Measurements from ENCODE around the gene TBC1D10A.

The TBC1D10A gene

DNA sequence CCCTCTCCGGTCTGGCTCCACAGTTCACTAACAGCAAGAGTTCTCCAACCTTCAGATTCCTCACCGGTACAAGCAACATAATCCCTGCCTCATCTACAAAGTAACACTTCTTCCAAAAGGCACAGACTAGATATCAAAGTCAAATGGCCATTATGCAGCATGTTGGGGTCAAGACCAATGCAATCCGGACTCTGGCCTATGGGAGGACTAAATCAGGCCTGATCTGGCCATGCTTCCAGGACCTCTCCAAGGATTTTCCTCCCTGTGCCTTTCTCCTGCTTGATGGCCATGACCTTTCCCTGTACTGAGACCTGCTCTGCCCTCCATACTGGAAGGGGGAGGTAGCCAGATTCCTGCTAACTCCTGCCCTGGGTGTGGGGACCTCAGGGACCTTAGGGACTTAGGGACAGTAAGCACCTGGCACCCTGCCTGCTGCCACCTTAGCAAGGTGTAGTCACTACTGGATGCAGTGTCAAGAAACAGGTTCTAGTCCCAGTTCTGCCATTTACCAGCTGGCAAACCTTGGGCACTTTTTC lies 6.7 kb downstream of the TBC1D10A start:
- no peak for DNase-seq

GRCh38 chr22:30318799-30319419 lies 7.8 kb downstream of the TBC1D10A start:
- no peak for DNase-seq

DNA sequence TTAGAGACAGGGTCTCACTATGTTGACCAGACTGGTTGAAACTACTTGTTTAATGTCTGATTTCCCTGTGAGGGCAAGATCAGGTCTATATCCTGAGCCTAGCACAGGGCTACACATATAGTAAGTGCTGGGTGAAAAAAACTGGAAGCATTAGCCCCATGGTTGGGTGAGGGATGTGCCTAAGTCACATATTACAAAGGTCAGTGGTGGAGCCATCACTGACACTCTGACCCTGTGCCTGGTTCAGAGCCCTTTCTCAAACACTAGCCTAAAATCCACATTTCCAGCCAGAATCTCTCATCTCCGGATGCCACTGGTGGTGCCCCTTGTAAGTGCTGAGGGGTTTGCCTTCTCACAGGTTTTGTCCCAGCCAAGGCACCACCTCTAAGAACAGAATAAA lies 9.0 kb downstream of the TBC1D10A start:
- DNase-seq = no peak

GRCh38 chr22:30315962-30316576 lies 10.7 kb downstream of the TBC1D10A start:
- no peak for DNase-seq

DNA sequence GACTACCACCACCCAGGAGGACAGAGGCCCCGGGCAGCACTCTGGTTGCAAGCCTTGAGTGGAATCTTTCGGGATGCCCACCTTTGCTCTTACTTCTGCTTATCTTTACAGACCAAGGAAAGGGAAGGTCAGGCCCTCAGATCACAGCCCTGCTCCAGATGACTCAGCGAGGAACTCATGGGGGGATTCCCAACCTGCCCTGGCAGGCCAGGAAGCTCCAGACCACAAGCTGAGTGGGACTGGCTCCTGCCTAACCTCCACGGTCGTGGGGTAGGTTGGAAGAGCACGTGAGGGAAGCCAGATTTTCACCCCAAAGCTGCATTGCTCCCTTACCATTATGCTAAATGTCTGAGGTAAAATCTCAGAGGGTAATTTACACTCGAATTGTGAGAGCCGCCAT lies 11.8 kb downstream of the TBC1D10A start:
- DNase-seq = no peak

DNA sequence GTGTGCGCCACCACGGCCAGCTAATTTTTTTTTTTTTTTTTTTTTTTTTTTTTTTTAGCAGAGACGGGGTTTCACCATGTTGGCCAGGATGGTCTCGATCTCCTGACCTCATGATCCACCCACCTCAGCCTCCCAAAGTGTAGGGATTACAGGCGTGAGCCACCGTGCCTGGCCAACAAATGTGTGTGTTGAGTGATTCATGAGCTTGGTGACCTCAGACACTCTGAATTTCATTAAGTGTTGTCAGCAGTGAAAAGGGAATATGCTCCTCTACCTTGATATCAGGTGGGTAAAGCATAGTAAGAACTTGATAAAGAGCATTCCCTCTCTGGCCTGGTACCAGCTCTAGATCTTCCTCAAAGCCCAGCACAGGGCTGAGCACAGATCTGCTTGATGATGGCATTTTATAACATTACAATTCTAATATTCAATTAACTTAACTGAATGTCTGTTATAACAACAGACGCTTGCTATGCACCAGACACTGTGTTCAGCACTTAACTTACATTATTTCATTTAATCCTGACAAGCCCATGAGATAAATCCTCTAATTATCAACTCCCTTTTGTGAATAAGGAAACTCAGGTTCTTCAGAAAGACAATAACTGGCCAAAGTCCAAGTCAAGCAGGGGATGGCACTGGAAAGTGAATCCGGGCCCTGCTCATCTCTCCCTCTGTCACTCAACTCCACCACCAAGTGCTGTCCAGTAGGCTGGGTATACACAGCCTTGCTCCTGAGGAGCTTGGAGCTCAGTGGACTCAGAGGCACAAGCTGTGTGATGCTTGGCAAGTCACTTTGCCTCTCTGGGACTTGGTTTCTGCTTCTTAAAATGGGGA lies 13.0 kb downstream of the TBC1D10A start:
- DNase-seq = no peak

- DNase-seq = no peak
These were observed 14.7 kb downstream of the TBC1D10A start for GRCh38 chr22:30312053-30312452.

- DNase-seq = no peak
These were observed 15.6 kb downstream of the TBC1D10A start for GRCh38 chr22:30310881-30311771.

DNA sequence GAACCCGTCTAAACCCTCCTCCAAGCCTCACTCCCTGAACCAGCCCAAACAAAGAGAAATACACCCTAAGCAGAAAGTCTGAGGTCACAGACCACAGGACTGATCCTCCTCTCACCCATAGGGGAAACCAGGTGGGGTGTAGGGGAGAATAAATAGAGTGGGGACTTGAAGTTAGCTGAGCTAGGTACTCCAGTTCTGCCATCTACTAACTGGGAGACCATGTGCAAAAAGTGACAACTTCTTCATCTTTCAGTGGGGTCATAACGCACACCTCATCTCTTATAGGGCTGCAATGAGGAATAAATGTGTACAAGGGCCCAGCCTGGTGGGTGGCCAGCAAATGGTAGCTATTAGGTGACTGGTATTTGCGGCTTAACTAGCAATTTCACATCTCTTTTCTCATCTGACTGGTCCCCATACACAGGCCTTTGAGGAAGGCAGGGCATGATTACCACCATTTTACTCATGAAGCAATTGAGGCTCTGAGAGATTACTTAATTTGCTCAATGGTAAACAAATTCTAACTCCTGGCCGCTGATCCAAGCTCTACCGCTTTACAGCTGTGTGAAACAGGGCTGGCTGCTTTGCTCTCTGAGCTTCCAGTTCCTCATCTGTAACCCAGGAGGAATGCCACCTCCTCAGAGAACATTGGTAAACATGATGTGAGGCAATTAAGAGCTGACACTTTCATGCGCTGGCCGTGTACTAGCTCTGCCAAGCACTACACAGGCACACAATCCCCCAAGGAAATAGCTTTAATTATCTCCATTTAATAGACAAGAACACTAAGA lies 16.6 kb downstream of the TBC1D10A start:
- no peak for DNase-seq

DNA sequence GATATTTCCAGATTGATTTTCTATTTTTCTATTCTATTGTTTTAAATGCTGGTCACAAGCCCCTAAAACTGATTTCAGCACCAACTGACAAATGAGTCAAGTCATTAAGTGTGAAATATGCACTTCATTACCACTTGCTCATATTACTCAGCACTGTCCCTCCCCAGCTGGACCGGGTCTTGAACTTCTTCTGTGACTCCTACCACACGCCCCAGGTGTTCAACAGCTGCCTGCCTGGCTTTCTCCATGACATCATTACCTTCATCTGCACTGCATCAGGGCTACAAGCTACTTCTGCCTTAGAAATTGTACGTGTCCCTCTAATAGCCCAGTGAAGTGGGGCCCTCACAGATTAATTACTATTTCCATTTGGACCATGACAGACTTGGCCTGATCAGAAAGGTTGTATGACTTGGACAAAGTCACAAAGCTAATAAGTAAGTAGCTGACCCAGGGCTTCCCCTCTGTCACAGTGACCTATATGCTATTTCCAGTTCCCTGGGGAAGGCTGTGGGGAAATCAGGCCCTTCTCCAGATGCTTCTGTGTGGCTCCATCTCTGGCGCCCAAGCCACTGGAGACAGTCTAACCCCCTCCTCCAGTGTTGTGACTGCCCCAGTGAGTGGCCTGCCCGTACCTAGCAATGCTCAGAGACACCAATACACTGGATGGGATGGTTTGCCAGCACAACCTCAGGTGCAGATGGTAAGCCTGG lies 18.1 kb downstream of the TBC1D10A start:
- DNase-seq = no peak

- no peak for DNase-seq
These were observed 18.6 kb downstream of the TBC1D10A start for GRCh38 chr22:30308093-30308492.

DNA sequence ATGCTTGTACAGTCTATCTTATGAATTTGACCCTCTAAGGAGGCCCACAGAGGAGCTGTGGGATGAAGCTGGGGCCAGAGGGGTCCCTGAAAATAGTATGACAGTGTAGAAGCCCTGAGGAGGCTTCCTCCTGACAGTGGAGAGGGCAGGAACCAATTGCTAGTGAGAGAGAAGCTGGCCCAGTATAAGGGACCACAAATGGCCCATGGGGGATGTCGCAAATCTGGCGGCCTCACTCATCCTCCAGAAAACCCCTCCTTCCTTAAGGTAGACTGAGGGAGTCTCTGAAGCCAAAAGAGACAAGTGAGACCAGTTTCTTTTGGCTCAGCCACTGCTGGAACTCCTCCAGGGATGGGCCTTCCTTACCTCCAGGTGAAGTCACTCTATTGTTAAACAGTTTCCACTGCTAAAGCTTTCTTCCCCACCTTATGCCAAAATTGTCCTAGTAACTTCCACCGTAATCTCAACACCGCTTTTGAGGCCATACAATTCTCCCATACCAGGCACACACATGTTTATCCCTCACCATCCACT lies 19.6 kb downstream of the TBC1D10A start:
- no peak for DNase-seq

- DNase-seq = no peak
These were observed 20.1 kb downstream of the TBC1D10A start for GRCh38 chr22:30306627-30307011.

DNA sequence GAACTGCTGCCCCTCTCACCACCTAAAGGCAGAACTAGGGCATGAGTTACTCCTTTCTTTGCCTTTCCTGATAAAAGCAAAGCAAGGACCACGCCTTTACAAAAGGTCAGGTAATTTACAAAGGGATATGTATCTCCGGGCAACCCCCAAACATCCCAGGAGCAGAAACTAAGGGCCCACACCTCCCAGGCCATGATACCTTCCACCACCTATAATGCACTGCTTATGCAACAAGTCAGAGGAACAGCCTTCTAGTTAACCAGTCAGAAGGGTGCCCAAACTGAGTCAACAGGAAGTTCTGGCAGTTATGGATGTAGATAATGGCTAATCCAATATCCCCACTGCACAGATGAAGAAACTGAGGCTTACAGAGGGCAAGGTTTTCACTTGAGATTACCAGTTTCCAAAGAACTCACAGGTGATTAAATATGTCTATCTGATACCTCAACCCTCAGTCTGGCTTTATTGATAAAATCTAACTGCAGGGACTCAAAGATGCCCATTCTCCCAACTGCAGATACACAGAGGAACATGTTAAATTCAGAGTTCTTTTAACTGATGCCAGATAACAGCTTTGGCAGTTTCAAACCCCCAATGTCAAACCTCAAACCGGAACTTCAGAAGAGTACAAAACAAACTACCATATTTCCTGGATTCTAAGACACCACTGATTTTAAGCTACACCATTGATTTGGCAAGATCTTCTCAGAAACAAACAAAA lies 20.7 kb downstream of the TBC1D10A start:
- no peak for DNase-seq

- DNase-seq = no peak
These were observed 21.2 kb downstream of the TBC1D10A start for GRCh38 chr22:30305519-30305905.

- DNase-seq = no peak
These were observed 22.1 kb downstream of the TBC1D10A start for GRCh38 chr22:30304495-30305244.

DNA sequence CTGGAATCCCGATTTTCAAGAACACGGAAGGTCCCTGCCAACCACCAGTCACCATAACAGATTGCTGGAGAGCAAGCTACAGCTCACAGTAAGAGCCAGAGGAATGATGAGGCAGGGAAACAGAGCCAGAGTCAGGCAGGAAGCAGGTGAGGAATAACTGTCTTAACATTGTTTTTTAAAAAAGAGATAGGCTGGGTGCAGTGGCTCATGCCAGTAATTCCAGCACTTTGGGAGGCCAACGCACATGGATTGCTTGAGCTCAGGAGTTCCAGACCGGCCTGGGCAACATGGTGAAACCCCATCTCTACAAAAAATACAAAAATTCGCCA lies 24.0 kb downstream of the TBC1D10A start:
- DNase-seq = no peak

GRCh38 chr22:30301995-30302809 lies 24.5 kb downstream of the TBC1D10A start:
- no peak for DNase-seq

DNA sequence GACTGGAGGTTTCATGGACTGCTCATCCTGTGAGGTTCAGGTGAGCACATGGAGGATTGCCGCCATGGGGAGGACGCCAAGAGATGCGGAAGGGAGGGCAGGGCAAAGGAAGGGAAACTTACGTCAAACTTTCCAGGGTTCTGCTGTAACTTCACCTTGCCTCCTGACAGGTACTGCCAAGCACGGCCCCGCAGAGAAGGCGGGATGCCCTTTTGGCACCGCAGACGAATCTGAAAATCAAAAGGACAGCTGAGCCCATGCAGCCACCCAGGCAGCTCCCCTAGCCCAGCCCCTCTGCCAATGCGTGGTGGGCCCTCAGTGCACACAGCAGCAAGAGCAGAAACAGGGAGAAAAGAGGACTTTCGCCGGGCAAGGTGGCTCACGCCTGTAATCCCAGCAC lies 27.4 kb downstream of the TBC1D10A start:
- DNase-seq = no peak
